ENCODE measurements around the gene CCL17. TPM values are rescaled to one million over a fixed set of nuclear protein-coding genes. Genes with fewer than 3 reads are reported as not detected.

CCL17 gene
- total RNA-seq = not detected

- Histone ChIP-seq H3K4me1 (no peaks in the 10 kb centered on the region), H3K27me3 (no peaks in the 10 kb centered on the region), H3K27ac (no peak within 1 kb of the TSS), H3K4me3 (no peak within 1 kb of the TSS), H3K9me3 (no peaks in the 10 kb centered on the region), H3K36me3 (no peaks in the 10 kb centered on the region)
- no peak for DNase-seq (ENCODE audit: extremely low spot score in 2 of 2)
- intact Hi-C loops (cut with DNase I) = no loop called here
- no peak for TF ChIP-seq POLR2AphosphoS5 (IDR thresholded peaks at IDR 0.05; ENCODE audit: insufficient read depth in 1 of 2, low read depth in 1 of 2)
- TF ChIP-seq CTCF (IDR thresholded peaks at IDR 0.05) = no peak
- TF ChIP-seq POLR2A (IDR thresholded peaks at IDR 0.05) = no peak
Measured at GRCh38 chr16:57403965-57404817, at the start of gene CCL17. Gene CCL17, plus strand, starts transcription at chr16:57404767. Its CDS starts 9,166 bp downstream, at chr16:57413933.

GRCh38 chr16:57355898-57356414, 48.6 kb upstream of the CCL17 start:
- Histone ChIP-seq H3K4me1 (no peaks in the 10 kb centered on the region), H3K9me3 (no peaks in the 10 kb centered on the region), H3K36me3 (no peaks in the 10 kb centered on the region), H3K4me3 (no peak overlapping the region), H3K27ac (no peak overlapping the region), H3K27me3 (no peaks in the 10 kb centered on the region)
- DNase-seq (ENCODE audit: extremely low spot score in 2 of 2) = peak in 1 of 2 donors; percentile 37
- TF ChIP-seq POLR2A (IDR thresholded peaks at IDR 0.05) (no peak), POLR2AphosphoS5 (IDR thresholded peaks at IDR 0.05; ENCODE audit: insufficient read depth in 1 of 2, low read depth in 1 of 2) (no peak), CTCF (IDR thresholded peaks at IDR 0.05) (no peak)
- intact Hi-C loops (cut with DNase I) = no loop called here

DNA sequence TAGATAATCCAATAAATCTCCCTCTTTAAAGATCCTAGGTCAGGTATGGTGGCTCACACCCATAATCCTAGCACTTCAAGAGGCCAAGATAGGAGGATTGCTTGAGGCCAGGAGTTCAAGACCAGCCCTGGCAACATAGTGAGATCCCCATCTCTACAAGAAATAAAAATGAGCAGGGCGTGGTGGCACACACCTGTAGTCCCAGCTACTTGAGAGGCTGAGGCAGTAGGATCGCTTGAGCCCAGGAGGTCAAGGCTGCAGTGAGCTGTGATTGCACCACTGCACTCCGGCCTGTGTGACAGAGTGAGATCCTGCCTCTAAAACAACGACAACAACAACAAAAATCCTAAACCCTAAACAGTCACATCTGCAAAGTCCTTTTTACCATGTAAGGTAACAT, 48.0 kb upstream of the CCL17 start:
- Histone ChIP-seq H3K36me3 (no peaks in the 10 kb centered on the region), H3K4me3 (no peak overlapping the region), H3K27ac (no peak overlapping the region), H3K4me1 (no peaks in the 10 kb centered on the region), H3K27me3 (no peaks in the 10 kb centered on the region), H3K9me3 (no peaks in the 10 kb centered on the region)
- no peak for DNase-seq (ENCODE audit: extremely low spot score in 2 of 2)
- intact Hi-C loops (cut with DNase I) = no loop called here
- TF ChIP-seq CTCF (IDR thresholded peaks at IDR 0.05) = no peak

DNA sequence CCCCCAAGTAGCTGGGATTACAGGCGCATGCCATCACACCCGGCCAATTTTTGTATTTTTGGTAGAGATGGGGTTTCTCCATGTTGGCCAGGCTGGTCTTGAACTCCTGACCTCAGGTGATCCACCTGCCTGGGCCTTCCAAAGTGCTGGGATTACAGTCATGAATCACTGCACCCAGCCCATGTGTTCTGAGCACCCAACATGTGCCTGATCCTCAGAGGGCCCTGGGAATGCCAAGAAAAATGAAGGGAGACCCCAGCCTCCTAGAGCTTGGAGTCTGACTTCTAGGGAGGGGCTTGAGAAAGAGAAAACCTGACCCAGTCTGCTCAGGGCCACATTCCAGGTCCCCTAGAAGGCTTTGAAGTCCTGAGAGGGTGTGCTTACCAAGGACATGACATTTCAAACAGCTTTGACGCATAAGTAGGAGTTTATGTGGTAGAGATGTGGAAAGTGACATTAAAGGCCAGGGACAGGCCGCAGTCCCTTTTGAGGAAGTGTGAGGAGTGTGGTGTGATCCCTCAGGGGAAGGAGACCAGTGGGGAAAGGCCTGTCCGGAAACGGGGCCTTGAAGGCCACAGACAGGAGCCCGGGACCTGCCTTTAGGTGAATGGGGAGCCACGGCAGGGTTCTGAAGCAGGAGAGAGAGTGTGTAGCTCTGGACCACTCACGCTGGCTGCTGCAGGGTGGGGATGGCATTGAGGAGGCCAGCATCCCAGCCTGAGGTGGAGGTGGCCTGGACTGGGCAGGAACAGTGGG, 47.1 kb upstream of the CCL17 start:
- Histone ChIP-seq H3K4me1 (no peaks in the 10 kb centered on the region), H3K9me3 (no peaks in the 10 kb centered on the region), H3K36me3 (no peaks in the 10 kb centered on the region), H3K27me3 (no peaks in the 10 kb centered on the region), H3K4me3 (no peak overlapping the region), H3K27ac (no peak overlapping the region)
- intact Hi-C loops (cut with DNase I) = loop anchor here (2.0 kb wide), 1 partner anchor 15 kb away; no protein-coding TSS in a partner anchor
- TF ChIP-seq POLR2A (IDR thresholded peaks at IDR 0.05) = no peak
- TF ChIP-seq CTCF (IDR thresholded peaks at IDR 0.05) = no peak
- TF ChIP-seq POLR2AphosphoS5 (IDR thresholded peaks at IDR 0.05; ENCODE audit: insufficient read depth in 1 of 2, low read depth in 1 of 2) = no peak
- DNase-seq (ENCODE audit: extremely low spot score in 2 of 2) = no peak

Measured in vagina (tissue), 2 donors.